ENCODE data around the gene RAB5IF.
"Not testable (repeated sequence)": the region's sequence is repeated elsewhere in the genome, so short reads cannot be mapped to it uniquely, and the experiment has no call there.

RAB5IF gene

DNA sequence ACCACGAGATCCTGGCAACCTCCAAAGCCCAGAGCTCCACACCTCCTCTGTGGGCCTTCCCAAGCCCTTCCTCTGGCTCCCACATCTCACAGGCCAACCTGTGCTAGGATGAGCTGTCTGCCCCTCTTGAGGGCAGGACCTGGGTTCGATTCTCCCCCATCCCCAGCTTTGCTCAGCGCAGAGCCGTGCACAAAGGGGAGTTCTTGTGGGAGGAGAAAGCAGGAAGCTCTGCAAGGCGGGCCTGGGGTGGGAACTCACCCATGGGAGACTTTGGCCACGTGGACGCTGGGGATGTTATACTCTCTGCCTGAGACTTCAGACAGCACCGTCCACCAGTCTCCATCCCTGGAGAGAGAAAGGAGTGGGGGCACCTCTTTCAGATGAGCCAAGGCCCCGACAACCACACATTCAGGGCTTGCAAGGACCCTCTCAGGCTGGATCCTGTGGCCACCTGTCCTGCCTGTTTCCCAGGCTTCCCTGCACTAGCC, 27.8 kb downstream of the RAB5IF start:
- H3K4me1 ChIP-seq (ENCODE audit: insufficient read depth, low read length): no peaks in the 10 kb centered on the region
- no peak overlapping the region for H3K4me3 ChIP-seq (ENCODE audit: low read length)
- H3K9ac ChIP-seq (ENCODE audit: low read depth, low read length): no peak overlapping the region
- H3K9me3 ChIP-seq (ENCODE audit: insufficient read depth, low read depth, low read length): no peaks in the 10 kb centered on the region
- H3K27me3 ChIP-seq (ENCODE audit: insufficient read depth, low read length): no peaks in the 10 kb centered on the region
- H3K36me3 ChIP-seq (ENCODE audit: insufficient read depth, low read depth, low read length): no peaks in the 10 kb centered on the region
- no peak overlapping the region for H3K27ac ChIP-seq (ENCODE audit: low read length)

DNA sequence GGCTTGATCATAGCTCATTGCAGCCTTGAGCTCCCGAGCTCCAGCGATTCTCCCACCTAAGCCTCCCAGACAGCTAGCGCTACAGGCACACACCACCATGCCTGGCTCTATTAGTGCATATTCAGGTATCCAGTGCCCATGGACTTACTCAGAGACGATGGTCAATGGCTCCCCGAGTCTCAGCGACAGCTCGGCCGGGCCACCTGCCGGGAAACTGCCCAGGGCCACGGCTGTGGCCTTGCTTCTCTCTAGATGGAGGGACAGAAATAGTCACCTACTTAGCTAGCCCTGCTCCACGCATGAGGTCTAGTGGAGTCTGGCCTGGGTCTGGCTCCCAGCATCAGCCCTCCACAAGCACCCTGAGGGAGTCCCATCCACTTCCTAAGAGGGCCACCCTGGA, 28.8 kb downstream of the RAB5IF start:
- Histone ChIP-seq H3K27ac (ENCODE audit: low read length) (no peak overlapping the region), H3K36me3 (ENCODE audit: insufficient read depth, low read depth, low read length) (no peaks in the 10 kb centered on the region), H3K27me3 (ENCODE audit: insufficient read depth, low read length) (no peaks in the 10 kb centered on the region), H3K9me3 (ENCODE audit: insufficient read depth, low read depth, low read length) (no peaks in the 10 kb centered on the region), H3K4me1 (ENCODE audit: insufficient read depth, low read length) (no peaks in the 10 kb centered on the region), H3K9ac (ENCODE audit: low read depth, low read length) (no peak overlapping the region), H3K4me3 (ENCODE audit: low read length) (no peak overlapping the region)

DNA sequence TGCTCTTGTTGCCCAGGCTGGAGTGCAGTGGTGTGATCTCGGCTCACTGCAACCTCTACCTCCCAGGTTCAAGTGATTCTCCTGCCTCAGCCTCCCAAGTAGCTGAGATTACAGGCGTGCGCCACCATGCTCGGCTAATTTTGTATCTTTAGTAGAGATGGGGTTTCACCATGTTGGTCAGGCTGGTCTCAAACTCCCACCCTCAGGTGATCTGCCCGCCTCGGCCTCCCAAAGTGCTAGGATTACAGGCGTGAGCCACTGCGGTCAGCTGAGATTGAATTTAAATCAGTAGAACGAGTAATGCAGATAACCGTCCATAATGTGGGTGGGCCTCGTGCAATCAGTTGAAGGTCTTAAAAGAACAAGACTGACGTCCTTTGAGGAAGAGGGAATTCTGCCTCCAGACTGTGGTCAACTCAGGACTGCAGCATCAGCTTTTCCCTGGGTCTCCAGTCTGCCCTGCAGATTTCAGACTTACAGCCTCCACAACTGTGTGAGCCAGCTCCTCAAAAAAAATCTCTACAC, 33.4 kb downstream of the RAB5IF start:
- not testable (repeated sequence) for H3K9ac ChIP-seq (ENCODE audit: low read depth, low read length); H3K36me3 ChIP-seq (ENCODE audit: insufficient read depth, low read depth, low read length); H3K27ac ChIP-seq (ENCODE audit: low read length); H3K9me3 ChIP-seq (ENCODE audit: insufficient read depth, low read depth, low read length); H3K4me1 ChIP-seq (ENCODE audit: insufficient read depth, low read length); H3K27me3 ChIP-seq (ENCODE audit: insufficient read depth, low read length); H3K4me3 ChIP-seq (ENCODE audit: low read length)

- H3K27ac ChIP-seq (ENCODE audit: low read length): no peak overlapping the region
- no peak overlapping the region for H3K9ac ChIP-seq (ENCODE audit: low read depth, low read length)
- no peak overlapping the region for H3K4me3 ChIP-seq (ENCODE audit: low read length)
- no peaks in the 10 kb centered on the region for H3K9me3 ChIP-seq (ENCODE audit: insufficient read depth, low read depth, low read length)
- H3K27me3 ChIP-seq (ENCODE audit: insufficient read depth, low read length): no peaks in the 10 kb centered on the region
- H3K36me3 ChIP-seq (ENCODE audit: insufficient read depth, low read depth, low read length): no peaks in the 10 kb centered on the region
- peaks cover 7% of the 10 kb centered on the region; the same call in 1 of the 2 replicates for H3K4me1 ChIP-seq (ENCODE audit: insufficient read depth, low read length)
These were observed 35.9 kb downstream of the RAB5IF start for GRCh38 chr20:36641506-36641843.

DNA sequence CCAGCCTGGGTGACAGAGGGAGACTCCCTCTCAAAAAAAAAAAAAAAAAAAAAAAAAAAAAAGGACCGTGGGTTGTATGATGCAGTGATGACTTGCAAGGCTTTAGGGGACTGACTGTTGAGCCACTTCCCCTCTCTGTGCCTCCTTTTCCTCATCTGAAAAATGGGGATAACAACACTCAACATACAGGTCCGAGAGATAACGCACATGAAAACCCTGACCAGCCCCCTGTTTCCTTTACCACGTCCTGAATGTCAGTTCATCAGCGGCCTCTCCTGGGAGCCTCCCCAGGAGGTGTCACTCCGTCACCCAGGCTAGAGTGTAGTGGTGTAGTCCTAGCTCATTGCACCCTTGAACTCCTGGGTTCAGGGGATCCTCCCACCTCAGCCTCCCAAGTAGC, 36.6 kb downstream of the RAB5IF start:
- Histone ChIP-seq H3K27ac (ENCODE audit: low read length) (no peak overlapping the region), H3K4me3 (ENCODE audit: low read length) (no peak overlapping the region), H3K9ac (ENCODE audit: low read depth, low read length) (no peak overlapping the region), H3K4me1 (ENCODE audit: insufficient read depth, low read length) (peaks cover 9% of the 10 kb centered on the region; the same call in 1 of the 2 replicates), H3K36me3 (ENCODE audit: insufficient read depth, low read depth, low read length) (no peaks in the 10 kb centered on the region), H3K27me3 (ENCODE audit: insufficient read depth, low read length) (no peaks in the 10 kb centered on the region), H3K9me3 (ENCODE audit: insufficient read depth, low read depth, low read length) (no peaks in the 10 kb centered on the region)

DNA sequence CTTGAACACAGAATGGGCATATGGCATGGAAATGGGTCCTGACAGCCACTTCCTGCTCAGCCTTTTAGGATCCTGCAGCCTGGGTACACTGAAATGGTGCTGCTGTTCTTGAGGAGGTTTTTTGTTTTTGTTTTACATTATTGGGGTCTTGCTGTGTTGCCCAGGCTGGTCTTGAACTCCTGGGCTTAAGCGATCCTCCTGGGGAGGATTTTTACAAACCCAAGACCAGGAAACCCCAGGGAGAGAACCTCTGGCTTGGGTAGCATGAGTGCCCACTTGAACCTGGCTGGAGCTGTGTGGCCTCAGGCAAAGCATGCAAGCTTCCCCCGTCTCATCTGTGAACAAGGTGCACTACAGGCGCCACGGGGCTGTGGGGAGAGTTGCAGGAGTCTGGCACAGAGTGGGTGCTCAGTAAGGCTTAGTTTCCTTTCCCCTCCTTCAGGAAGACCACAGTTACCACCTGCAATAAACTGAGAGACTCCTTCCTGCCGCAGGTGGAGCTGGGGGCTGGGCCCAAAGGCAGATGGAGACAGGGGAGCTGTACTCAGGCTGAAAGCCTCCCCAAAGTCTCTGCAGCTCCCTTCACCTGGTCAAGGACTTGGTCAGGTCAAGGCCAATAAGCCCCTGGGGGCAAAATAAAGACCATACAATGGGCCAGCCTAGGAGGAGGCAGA, 38.6 kb downstream of the RAB5IF start:
- Histone ChIP-seq H3K9ac (ENCODE audit: low read depth, low read length) (no peak overlapping the region), H3K4me3 (ENCODE audit: low read length) (no peak overlapping the region), H3K9me3 (ENCODE audit: insufficient read depth, low read depth, low read length) (no peaks in the 10 kb centered on the region), H3K4me1 (ENCODE audit: insufficient read depth, low read length) (peaks cover 9% of the 10 kb centered on the region; the same call in 1 of the 2 replicates), H3K36me3 (ENCODE audit: insufficient read depth, low read depth, low read length) (no peaks in the 10 kb centered on the region), H3K27me3 (ENCODE audit: insufficient read depth, low read length) (no peaks in the 10 kb centered on the region), H3K27ac (ENCODE audit: low read length) (no peak overlapping the region)

DNA sequence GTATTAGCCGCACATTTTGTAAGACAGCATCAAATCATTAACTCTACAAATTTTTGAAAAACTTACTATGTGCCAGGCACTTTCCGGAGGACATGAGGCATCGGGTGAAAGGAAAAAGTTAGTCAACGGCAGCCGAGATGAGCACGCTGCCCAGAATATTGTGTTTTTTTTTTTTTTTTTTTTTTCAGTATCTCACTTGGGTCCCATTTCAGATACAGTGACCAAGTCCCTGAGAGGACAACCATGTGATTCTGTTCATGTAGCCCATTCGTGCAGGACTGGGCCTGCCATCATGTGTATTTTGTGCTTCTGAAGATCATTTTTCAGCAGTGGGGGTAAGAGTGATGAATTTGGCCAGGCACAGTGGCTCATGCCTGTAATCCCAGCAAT, 39.1 kb downstream of the RAB5IF start:
- H3K9me3 ChIP-seq (ENCODE audit: insufficient read depth, low read depth, low read length): no peaks in the 10 kb centered on the region
- H3K9ac ChIP-seq (ENCODE audit: low read depth, low read length): no peak overlapping the region
- no peak overlapping the region for H3K27ac ChIP-seq (ENCODE audit: low read length)
- H3K4me1 ChIP-seq (ENCODE audit: insufficient read depth, low read length): peaks cover 9% of the 10 kb centered on the region; the same call in 1 of the 2 replicates
- H3K4me3 ChIP-seq (ENCODE audit: low read length): no peak overlapping the region
- H3K27me3 ChIP-seq (ENCODE audit: insufficient read depth, low read length): no peaks in the 10 kb centered on the region
- H3K36me3 ChIP-seq (ENCODE audit: insufficient read depth, low read depth, low read length): no peaks in the 10 kb centered on the region

DNA sequence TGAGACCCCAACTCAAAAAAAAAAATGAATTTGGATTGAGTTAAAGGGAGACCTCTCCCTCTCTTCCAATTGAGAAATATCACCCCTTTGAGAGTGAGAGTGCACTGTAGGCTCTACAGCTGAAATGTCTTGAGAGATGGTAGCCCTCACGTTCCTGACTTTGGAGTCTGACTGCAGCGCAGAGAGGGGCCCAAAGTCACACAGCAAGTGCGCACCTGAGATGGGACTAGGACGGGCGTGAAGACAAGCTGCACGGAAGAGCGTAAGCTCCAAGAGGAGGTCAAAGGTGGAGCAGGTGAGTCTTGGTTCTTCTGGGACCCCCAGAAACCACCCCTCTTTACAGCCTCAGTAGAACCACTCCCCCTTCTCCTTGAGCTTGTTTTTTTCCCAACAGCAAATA, 39.8 kb downstream of the RAB5IF start:
- no peaks in the 10 kb centered on the region for H3K36me3 ChIP-seq (ENCODE audit: insufficient read depth, low read depth, low read length)
- H3K27ac ChIP-seq (ENCODE audit: low read length): no peak overlapping the region
- no peak overlapping the region for H3K4me3 ChIP-seq (ENCODE audit: low read length)
- no peak overlapping the region for H3K9ac ChIP-seq (ENCODE audit: low read depth, low read length)
- no peaks in the 10 kb centered on the region for H3K27me3 ChIP-seq (ENCODE audit: insufficient read depth, low read length)
- no peaks in the 10 kb centered on the region for H3K9me3 ChIP-seq (ENCODE audit: insufficient read depth, low read depth, low read length)
- peaks cover 9% of the 10 kb centered on the region; the same call in 1 of the 2 replicates for H3K4me1 ChIP-seq (ENCODE audit: insufficient read depth, low read length)

- H3K9me3 ChIP-seq (ENCODE audit: insufficient read depth, low read depth, low read length): no peaks in the 10 kb centered on the region
- H3K27ac ChIP-seq (ENCODE audit: low read length): no peak within 1 kb of the TSS
- H3K27me3 ChIP-seq (ENCODE audit: insufficient read depth, low read length): no peaks in the 10 kb centered on the region
- H3K4me3 ChIP-seq (ENCODE audit: low read length): no peak within 1 kb of the TSS
- peaks cover 9% of the 10 kb centered on the region; the same call in 1 of the 2 replicates for H3K4me1 ChIP-seq (ENCODE audit: insufficient read depth, low read length)
- no peaks in the 10 kb centered on the region for H3K36me3 ChIP-seq (ENCODE audit: insufficient read depth, low read depth, low read length)
- no peak within 1 kb of the TSS for H3K9ac ChIP-seq (ENCODE audit: low read depth, low read length)
These were observed 40.4 kb downstream of the RAB5IF start, which contains the start of gene SLA2 for GRCh38 chr20:36645998-36646397. TSS of gene SLA2 (minus strand) at chr20:36646196. CDS start at chr20:36641335, 4,861 bp downstream.

DNA sequence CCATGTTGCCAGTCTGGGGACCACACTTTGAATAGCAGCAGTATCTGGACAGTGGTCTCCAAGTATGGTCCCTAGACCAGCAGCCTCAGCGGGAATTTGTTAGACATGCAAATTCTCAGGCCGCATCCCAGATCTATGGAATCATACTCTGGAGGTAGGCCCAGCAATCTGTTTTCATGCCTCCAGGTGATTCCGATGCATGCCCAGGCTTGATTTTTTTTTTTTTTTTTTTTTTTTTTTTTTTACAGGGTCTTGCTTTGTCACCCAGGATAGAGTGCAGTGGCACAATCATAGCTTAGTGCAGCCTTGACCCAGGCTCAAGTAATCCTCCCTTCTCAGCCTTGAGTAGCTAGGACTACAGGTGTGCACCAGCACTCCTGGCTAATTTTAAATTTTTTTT, 41.1 kb downstream of the RAB5IF start:
- Histone ChIP-seq H3K9me3 (ENCODE audit: insufficient read depth, low read depth, low read length) (no peaks in the 10 kb centered on the region), H3K4me1 (ENCODE audit: insufficient read depth, low read length) (peaks cover 9% of the 10 kb centered on the region; the same call in 1 of the 2 replicates), H3K36me3 (ENCODE audit: insufficient read depth, low read depth, low read length) (no peaks in the 10 kb centered on the region), H3K4me3 (ENCODE audit: low read length) (no peak overlapping the region), H3K27ac (ENCODE audit: low read length) (no peak overlapping the region), H3K9ac (ENCODE audit: low read depth, low read length) (no peak overlapping the region), H3K27me3 (ENCODE audit: insufficient read depth, low read length) (no peaks in the 10 kb centered on the region)

GRCh38 chr20:36647196-36648121, 41.9 kb downstream of the RAB5IF start:
- no peaks in the 10 kb centered on the region for H3K9me3 ChIP-seq (ENCODE audit: insufficient read depth, low read depth, low read length)
- no peak overlapping the region for H3K9ac ChIP-seq (ENCODE audit: low read depth, low read length)
- H3K4me1 ChIP-seq (ENCODE audit: insufficient read depth, low read length): peaks cover 9% of the 10 kb centered on the region; the same call in 1 of the 2 replicates
- no peaks in the 10 kb centered on the region for H3K36me3 ChIP-seq (ENCODE audit: insufficient read depth, low read depth, low read length)
- H3K27me3 ChIP-seq (ENCODE audit: insufficient read depth, low read length): no peaks in the 10 kb centered on the region
- H3K27ac ChIP-seq (ENCODE audit: low read length): no peak overlapping the region
- no peak overlapping the region for H3K4me3 ChIP-seq (ENCODE audit: low read length)
